Cardiac muscle cell (in vitro differentiated cells and primary cell): ENCODE data around the gene KCNJ12. TPM values are rescaled to one million over a fixed set of nuclear protein-coding genes. Genes with fewer than 3 reads are reported as not detected.
A peak's percentile ranks its signal among the peaks of the same experiment; 100 is the strongest.
"Not testable (repeated sequence)": the region's sequence is repeated elsewhere in the genome, so short reads cannot be mapped to it uniquely, and the experiment has no call there.

ENCODE experiments used
- DNase-seq, 2 donors: peaks; one replicate each; pipeline versions ENCODE4 v3.0.0 to v3.0.0-alpha.2; 2010 to 2017; ENCODE audit warnings: low read depth in 1 of 2, low spot score in 1 of 2
- H3K27ac ChIP-seq: fragments of 200-600 bp; sonication (generic); 2 replicates; pipeline ENCODE4 v1.5.1; 2016
- H3K27me3 ChIP-seq: fragments of 200-600 bp; sonication (generic); 2 replicates; pipeline ENCODE4 v1.6.0; 2016; ENCODE audit warnings: control low read depth
- H3K36me3 ChIP-seq: fragments of 200-600 bp; sonication (generic); 2 replicates; pipeline ENCODE4 v1.5.1; 2016; ENCODE audit warnings: control low read depth
- H3K4me1 ChIP-seq: fragments of 200-600 bp; sonication (generic); 2 replicates; pipeline ENCODE4 v1.8.1; 2017; ENCODE audit warnings: low read depth, mild to moderate bottlenecking, mixed run types
- H3K4me3 ChIP-seq: fragments of 200-600 bp; sonication (generic); 2 replicates; pipeline ENCODE4 v1.5.1; 2016; ENCODE audit warnings: mild to moderate bottlenecking
- H3K9me3 ChIP-seq: fragments of 200-600 bp; sonication (generic); 2 replicates; pipeline ENCODE4 v1.5.1; 2017; ENCODE audit warnings: low read depth, mild to moderate bottlenecking, control low read depth
- CTCF ChIP-seq: IDR thresholded peaks from 2 replicates; pipeline ENCODE4 v1.5.1; 2012; ENCODE audit warnings: low read depth, mild to moderate bottlenecking, low read length
- polyA plus RNA-seq: library from polyadenylated mRNA; unstranded; fragments of >200 nt; fragmentation: Nextera tagmentation; extraction: Ambion mirVana; gene quantifications from 2 replicates; pipeline ENCODE4 v1.2.1, GENCODE V29; 2016
- total RNA-seq: library from RNA; depleted of rRNA; stranded (reverse); fragments of >200 nt; gene quantifications from 2 replicates; pipeline ENCODE4 v1.2.3, GENCODE V29; 2016

KCNJ12 gene
- total and polyA plus RNA-seq, 2 experiments from 2014 or later = 5.9 to 13.4 TPM

GRCh38 chr17:21438316-21439014, 62.3 kb downstream of the KCNJ12 start:
- DNase-seq, H3K4me1 ChIP-seq, H3K27ac ChIP-seq, H3K4me3 ChIP-seq, H3K27me3 ChIP-seq, H3K9me3 ChIP-seq, H3K36me3 ChIP-seq: not testable (repeated sequence)

- not testable (repeated sequence) for H3K36me3 ChIP-seq, H3K4me3 ChIP-seq, H3K27ac ChIP-seq, DNase-seq, H3K9me3 ChIP-seq, H3K27me3 ChIP-seq, H3K4me1 ChIP-seq
Observed at GRCh38 chr17:21439015-21439336, 62.8 kb downstream of the KCNJ12 start.

- Histone ChIP-seq H3K27me3 (no peaks in the 10 kb centered on the region), H3K4me1 (no peaks in the 10 kb centered on the region), H3K36me3 (no peaks in the 10 kb centered on the region), H3K9me3 (no peaks in the 10 kb centered on the region), H3K27ac (no peak overlapping the region), H3K4me3 (no peak overlapping the region)
- TF ChIP-seq CTCF = no peak
- no peak for DNase-seq
Observed at GRCh38 chr17:21445091-21445650, 69.0 kb downstream of the KCNJ12 start.

- not testable (repeated sequence) for H3K36me3 ChIP-seq, DNase-seq, H3K9me3 ChIP-seq, H3K4me1 ChIP-seq, H3K27ac ChIP-seq, H3K4me3 ChIP-seq, H3K27me3 ChIP-seq
Observed at GRCh38 chr17:21447552-21447951, 71.4 kb downstream of the KCNJ12 start.

GRCh38 chr17:21449891-21450290, 73.7 kb downstream of the KCNJ12 start:
- H3K36me3 ChIP-seq, DNase-seq, H3K9me3 ChIP-seq, H3K27ac ChIP-seq, H3K4me3 ChIP-seq, H3K4me1 ChIP-seq, H3K27me3 ChIP-seq: not testable (repeated sequence)
- peak; percentile 55 for TF ChIP-seq CTCF

- Histone ChIP-seq H3K36me3 (no peaks in the 10 kb centered on the region), H3K4me1 (no peaks in the 10 kb centered on the region), H3K9me3 (no peaks in the 10 kb centered on the region), H3K27me3 (peaks cover 7% of the 10 kb centered on the region), H3K27ac (no peak overlapping the region), H3K4me3 (no peak overlapping the region)
- no peak for DNase-seq
- TF ChIP-seq CTCF = no peak
Observed at GRCh38 chr17:21451975-21452374, 75.8 kb downstream of the KCNJ12 start.

- Histone ChIP-seq H3K4me1 (peaks cover 2% of the 10 kb centered on the region), H3K36me3 (no peaks in the 10 kb centered on the region), H3K27me3 (peaks cover 7% of the 10 kb centered on the region), H3K4me3 (no peak overlapping the region), H3K9me3 (no peaks in the 10 kb centered on the region), H3K27ac (no peak overlapping the region)
- TF ChIP-seq CTCF = peak; percentile 76
- peak; percentile 73 to 87 for DNase-seq
Observed at GRCh38 chr17:21452377-21453143, 76.4 kb downstream of the KCNJ12 start.
